ENCODE data around the gene TBCD.

TBCD gene

GRCh38 chr17:82938486-82938872 is 186.6 kb downstream of the TBCD start:
- H3K4me3 ChIP-seq (ENCODE audit: low read depth, low read length): no peak overlapping the region
- DNase-seq (ENCODE audit: low read depth): no peak
- TF ChIP-seq, protein P1, sequence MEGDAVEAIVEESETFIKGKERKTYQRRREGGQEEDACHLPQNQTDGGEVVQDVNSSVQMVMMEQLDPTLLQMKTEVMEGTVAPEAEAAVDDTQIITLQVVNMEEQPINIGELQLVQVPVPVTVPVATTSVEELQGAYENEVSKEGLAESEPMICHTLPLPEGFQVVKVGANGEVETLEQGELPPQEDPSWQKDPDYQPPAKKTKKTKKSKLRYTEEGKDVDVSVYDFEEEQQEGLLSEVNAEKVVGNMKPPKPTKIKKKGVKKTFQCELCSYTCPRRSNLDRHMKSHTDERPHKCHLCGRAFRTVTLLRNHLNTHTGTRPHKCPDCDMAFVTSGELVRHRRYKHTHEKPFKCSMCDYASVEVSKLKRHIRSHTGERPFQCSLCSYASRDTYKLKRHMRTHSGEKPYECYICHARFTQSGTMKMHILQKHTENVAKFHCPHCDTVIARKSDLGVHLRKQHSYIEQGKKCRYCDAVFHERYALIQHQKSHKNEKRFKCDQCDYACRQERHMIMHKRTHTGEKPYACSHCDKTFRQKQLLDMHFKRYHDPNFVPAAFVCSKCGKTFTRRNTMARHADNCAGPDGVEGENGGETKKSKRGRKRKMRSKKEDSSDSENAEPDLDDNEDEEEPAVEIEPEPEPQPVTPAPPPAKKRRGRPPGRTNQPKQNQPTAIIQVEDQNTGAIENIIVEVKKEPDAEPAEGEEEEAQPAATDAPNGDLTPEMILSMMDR (IDR thresholded peaks at IDR 0.05; ENCODE audit: low read depth, low read length, missing control alignments): no peak

GRCh38 chr17:82938873-82939620 is 187.2 kb downstream of the TBCD start:
- no peak overlapping the region for H3K4me3 ChIP-seq (ENCODE audit: low read depth, low read length)
- TF ChIP-seq, protein P1 (IDR thresholded peaks at IDR 0.05; ENCODE audit: low read depth, low read length, missing control alignments): no peak
- DNase-seq (ENCODE audit: low read depth): no peak

GRCh38 chr17:82939621-82940135 is 187.8 kb downstream of the TBCD start:
- TF ChIP-seq, protein P1 (IDR thresholded peaks at IDR 0.05; ENCODE audit: low read depth, low read length, missing control alignments): no peak
- no peak for DNase-seq (ENCODE audit: low read depth)
- no peak overlapping the region for H3K4me3 ChIP-seq (ENCODE audit: low read depth, low read length)

DNA sequence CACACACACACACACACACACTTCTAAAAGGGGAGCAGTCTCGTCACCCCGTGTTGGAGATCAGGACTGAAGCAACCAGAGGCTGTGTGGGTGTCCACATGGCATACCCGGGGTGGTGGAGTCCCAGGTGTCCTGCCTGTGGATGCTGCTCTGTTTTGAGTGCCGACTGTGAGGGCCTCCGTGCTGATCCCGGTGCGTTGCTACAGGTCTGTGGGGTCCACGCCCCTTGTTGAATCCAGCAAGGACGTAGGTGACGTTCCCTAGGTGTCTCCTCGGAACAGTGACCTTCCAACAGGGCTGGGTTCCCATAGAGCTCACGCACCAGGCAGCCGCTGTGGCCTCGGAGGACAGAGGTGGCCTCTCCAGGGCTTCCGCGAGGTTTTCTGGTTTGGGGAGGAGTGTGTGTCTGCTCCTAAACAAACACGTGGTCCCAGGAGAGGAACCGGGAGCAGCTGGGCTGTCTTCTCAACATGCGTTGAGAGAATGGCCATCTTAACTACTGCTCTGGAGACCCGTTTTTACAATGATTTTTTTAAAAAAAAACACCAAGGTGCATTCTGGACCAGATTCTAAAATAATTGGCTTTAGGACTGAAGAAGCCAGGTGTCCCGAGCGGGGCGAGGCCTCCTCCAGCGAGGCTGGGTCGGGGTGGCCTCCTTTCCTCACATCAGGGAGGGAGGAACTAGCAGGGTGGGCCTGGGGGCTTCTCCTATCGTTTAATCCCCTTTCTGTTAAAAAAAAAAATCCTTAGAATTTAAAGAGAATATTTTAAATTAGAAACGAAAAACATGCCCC is 188.6 kb downstream of the TBCD start:
- TF ChIP-seq, protein P1 (IDR thresholded peaks at IDR 0.05; ENCODE audit: low read depth, low read length, missing control alignments): no peak
- DNase-seq (ENCODE audit: low read depth): no peak

DNA sequence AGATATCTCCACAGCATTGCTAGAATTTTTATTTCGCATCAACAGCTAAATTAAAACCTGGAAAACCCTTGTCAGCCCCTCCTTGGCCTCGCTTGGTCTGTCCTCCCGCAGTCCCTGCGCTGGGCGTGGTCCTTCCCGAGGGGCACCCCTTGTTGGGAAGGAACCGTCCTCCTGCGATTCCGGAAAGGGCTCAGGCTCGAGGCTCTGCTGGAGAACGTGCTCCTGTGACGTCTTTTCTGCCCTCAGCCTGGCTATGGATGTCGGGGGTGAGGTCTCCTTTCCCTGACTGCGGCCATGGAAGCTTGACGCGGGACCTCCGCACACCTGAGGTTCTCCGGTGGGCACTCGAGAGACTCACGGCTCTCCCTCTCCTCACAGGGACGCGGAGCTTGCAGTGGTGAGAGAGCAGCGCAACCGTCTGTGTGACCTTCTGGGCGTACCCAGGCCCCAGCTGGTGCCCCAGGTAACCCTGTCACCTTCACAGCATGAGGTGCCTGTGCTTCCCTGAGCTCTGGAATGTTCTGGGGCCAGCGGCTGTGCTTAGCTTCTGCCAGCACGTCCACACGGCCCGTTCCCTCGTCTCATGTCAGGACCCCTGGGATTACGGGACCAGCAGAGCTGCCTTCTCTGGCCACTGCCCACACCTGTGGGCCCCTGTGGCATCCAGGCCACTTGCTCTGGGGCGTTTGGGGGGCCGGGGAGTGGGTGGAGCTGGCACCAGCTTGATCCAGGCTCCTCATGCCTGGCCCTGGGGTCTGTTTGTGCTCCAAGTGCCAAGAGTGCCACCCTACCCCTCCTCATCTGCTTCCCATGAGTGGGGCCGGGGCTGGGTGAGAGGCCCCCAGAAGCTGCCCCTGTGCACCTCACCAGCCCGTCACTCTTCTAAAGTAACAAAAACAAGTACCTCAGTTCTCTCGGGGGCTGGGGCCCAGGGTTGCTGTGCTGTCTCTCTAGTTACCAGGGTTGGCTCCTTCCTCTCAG is 189.4 kb downstream of the TBCD start:
- no peak for DNase-seq (ENCODE audit: low read depth)

More for the DNA sequence above, 188.6 kb downstream of the TBCD start:
- no peak overlapping the region for H3K4me3 ChIP-seq (ENCODE audit: low read depth, low read length)

More for the DNA sequence above, 189.4 kb downstream of the TBCD start:
- TF ChIP-seq, protein P1 (IDR thresholded peaks at IDR 0.05; ENCODE audit: low read depth, low read length, missing control alignments): no peak
- H3K4me3 ChIP-seq (ENCODE audit: low read depth, low read length): no peak overlapping the region

Data from GM12864 (cell line).